NCI-H146 (cell line): ENCODE results near the gene RFTN2.
"Not testable (repeated sequence)": the region's sequence is repeated elsewhere in the genome, so short reads cannot be mapped to it uniquely, and the experiment has no call there.

Experiments used
- DNase-seq: peaks from one replicate; lab custom pipeline; 2025; lab: John Stamatoyannopoulos, UW

RFTN2 gene, protein sequence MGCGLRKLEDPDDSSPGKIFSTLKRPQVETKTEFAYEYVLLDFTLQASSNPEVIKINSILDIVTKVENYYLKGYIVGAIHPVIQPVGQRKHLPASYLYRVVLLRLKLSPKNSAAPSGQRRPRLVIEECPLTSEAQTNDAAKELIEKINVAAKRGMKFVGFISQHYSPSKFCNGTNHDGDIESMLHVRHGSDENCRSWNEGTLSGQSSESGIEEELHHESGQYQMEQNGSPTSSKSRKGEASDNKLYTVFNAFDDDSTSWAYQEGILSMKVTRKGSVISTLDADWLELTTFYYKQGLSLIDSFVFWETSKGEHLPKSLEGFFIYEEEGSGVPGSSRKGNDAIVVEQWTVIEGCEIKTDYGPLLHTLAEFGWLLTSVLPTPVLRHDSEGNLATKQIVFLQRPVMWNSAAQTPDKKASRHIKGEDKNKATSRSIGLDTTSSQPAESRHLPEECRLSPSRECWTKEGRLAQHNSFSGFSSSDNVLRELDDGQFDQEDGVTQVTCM

DNA sequence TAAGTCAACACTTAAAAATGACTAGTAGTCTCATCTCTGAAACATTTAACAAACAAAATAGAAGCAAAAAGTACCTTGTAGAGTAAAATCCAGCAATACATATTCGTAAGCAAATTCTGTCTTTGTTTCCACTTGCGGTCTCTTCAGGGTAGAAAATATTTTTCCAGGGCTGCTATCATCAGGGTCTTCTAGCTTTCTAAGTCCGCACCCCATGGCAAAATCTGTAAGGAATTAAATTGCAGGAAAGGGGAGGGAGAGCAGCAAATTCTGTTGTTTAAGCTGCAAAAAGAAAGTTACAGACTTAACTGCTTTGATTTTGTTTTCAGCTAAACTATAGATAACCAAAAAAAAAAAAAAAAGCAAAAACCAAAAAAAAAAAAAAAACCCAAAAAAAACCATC, at the start of gene RFTN2:
Gene RFTN2, minus strand, starts transcription at position 342 of the 400 bp plus-strand sequence. Its CDS starts 129 bp downstream, at position 213.
- no peak for DNase-seq

DNA sequence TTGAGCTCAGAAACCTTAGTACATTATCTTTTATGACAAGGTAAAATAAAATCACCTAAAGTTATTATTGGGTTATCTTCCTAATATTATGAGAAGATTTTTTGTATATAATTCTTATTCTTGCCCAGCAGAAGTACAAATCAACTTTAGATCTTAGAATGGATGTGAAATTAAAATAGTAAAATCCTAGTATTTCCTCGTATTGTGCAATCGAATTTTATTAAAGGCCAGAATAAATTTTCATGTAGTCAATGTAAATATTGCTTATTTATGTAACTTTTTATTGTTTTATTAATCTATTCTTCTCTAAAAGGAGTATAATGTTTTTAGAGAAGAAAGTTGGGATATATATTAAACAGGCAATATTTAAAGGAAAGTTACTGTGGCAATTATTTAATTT, 42.5 kb upstream of the RFTN2 start:
- no peak for DNase-seq

DNA sequence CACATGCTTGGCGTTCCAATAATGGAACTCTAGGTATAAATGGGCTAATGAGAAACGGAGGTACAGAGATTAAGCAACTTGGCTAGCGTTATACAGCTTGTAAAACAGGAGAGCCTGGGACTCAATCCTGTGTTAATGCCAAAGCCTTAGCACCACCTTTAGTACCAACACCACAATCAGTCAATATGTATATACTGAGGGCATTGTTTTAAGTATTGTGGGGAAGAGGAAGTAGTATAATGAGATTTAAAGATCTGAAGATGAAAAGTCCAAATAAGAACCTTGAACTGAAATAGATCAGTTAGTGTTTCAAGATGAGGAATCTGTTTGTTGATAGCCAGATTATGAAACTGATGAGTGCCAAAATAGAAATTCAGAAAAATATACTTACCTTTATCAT, 37.9 kb upstream of the RFTN2 start:
- DNase-seq = no peak

DNA sequence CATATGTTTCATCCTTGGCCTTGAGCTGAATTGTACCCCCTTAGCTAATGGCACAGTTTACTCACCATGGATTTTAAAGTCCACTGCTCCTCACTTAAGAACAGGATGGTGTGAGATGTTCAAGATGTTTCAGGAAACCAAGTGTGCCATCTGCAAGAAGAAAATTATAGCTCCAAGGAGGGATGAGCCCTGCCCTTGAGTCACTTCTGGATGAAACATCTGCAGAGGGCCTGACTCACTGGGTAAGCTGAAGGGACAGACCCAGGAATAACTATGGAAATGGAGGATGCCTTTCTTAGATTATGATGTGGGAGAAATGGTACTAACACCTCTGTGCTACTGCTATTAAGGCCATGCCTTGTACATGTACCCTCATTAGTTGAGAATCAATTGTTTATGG, 36.2 kb upstream of the RFTN2 start:
- no peak for DNase-seq

DNA sequence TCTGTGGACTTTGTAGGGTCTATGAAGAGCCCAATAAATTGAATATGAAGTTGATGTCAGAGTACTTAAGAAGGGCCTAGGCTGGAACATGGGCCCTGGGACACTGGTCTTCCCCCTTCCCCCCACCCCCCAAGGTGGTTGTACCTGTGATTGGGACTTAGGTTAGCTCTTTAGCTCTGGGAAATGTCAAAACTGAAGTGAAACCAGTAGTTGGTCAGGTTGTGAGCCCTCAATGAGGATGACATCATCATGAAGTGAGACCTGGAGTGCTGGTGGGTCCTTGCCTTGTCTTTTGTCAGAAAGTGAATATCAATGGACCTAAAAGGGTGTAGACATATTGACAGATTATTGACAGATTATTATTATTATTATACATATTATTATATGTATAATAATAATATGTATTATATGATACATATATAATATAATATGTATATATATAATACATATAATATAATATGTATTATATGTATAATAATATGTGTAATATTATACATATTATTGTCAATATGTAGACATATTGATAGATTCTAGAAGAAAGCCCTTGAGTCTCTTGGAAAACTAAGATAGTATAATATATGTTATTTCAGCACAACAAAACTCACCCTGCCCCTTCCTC, 35.1 kb upstream of the RFTN2 start:
- no peak for DNase-seq

DNA sequence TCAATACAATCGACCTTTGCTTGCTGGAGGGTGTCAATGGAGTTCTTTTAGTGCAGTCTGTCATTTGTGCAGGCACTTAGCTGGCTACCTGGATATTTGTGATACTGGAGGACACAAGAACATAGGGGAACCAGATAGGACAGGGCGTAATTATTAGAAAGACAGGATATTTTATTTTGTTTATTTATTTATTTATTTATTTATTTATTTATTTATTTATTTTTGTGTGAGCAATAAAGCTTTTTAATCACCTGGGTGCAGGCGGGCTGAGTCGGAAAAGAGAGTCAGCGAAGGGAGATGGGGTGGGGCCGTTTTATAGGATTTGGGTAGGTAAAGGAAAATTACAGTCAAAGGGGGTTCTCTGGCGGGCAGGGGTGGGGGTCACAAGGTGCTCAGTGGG, 33.8 kb upstream of the RFTN2 start:
- not testable (repeated sequence) for DNase-seq

DNA sequence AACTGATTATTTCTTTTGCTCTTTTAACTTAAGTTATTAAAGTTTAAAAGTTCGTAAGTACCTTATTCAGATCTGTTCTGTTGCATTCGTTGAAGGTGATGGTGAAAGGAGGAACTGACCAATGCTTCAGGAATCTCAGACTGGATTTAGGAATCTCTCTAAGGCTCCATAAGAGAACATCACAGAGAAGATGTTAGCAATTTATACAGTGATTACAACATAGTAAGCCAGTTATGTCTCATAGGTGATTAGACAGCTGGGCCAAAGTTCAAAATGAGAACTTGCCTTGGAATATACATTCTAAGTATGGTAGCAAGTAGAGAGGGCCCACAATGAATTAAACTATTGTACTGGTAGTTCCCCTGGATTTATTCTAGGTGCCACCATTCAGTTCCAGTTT, 32.9 kb upstream of the RFTN2 start:
- DNase-seq = no peak

DNA sequence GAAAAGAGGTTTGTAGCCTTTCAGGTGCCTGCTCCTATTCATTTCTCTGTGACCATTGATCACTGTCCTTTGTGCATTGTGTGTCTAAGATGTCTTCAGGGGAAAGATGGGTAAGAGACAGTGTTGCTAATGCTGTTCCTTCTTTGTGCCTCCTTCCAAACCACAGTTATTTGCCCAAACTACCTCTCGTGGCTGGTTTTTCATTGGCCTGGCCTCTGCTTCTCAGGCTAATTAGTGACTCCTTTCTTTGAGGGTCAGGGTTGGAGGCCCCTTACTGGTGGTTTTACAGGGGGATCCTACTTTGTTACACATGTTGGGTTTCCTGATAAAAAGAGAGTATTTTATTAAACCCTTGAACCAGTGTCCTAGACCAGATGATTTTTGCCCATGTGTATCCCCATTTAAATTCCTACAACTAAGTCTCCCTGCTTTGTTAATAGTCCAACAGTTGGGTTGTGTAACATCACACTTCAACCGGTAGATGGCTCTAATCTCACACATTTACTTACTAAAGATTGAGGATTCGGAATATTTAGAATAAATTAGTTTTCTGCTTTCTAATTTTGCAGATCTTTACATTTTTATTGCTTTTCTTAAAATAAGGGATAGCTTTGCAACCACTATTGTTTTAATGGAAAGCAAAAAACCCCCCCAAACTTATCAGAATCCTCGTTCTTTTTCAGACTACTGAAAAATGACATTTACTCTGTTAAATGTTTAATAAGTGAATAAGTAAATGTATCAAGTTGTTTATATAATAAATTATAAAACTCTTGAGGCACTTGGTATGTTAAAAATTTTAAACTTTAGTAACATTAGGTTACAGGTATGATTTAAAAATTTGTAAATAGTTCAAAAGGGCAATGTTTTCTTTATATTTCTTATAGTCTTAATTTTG, 32.2 kb upstream of the RFTN2 start:
- DNase-seq = no peak

DNA sequence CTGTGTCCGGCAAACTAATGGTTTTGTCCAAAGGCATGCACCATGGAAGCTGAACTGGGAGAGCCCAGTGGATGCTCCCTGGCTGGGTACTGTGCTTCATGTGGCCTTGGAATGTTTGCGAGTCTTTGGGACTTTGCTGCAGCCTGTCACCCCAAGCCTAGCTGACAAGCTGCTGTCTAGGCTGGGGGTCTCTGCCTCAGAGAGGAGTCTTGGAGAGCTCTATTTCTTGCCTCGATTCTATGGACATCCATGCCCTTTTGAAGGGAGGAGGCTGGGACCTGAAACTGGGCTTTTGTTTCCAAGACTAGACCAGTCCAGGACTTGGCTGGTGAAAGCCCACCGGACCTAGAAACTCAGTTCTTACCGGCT, 31.4 kb upstream of the RFTN2 start:
- DNase-seq = no peak

DNA sequence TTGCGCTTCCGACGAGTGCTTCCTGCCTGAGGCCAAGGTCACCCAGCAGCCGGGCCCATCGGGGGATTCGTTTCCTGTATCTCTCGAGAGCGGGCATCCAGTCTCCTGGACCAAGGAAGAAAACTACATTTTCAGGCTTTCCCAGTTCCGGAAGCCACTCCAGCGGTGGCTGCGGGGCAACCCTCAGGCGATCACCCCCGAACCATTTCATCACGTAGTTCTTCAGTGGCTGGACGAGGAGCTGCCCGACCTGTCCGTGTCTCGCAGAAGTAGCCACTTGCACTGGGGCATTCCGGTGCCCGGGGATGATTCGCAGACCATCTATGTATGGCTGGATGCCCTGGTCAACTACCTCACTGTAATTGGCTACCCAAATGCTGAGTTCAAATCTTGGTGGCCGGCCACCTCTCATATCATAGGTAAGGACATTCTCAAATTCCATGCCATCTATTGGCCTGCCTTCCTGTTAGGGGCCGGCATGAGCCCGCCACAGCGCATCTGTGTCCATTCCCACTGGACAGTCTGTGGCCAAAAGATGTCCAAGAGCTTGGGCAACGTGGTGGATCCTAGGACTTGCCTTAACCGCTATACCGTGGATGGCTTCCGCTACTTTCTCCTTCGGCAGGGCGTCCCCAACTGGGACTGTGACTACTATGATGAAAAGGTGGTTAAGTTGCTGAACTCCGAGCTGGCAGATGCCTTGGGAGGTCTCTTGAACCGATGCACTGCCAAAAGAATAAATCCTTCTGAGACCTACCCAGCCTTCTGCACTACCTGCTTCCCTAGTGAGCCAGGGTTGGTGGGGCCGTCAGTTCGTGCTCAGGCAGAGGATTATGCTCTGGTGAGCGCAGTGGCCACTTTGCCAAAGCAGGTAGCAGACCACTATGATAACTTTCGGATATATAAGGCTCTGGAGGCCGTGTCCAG, 30.8 kb upstream of the RFTN2 start:
- DNase-seq = no peak

DNA sequence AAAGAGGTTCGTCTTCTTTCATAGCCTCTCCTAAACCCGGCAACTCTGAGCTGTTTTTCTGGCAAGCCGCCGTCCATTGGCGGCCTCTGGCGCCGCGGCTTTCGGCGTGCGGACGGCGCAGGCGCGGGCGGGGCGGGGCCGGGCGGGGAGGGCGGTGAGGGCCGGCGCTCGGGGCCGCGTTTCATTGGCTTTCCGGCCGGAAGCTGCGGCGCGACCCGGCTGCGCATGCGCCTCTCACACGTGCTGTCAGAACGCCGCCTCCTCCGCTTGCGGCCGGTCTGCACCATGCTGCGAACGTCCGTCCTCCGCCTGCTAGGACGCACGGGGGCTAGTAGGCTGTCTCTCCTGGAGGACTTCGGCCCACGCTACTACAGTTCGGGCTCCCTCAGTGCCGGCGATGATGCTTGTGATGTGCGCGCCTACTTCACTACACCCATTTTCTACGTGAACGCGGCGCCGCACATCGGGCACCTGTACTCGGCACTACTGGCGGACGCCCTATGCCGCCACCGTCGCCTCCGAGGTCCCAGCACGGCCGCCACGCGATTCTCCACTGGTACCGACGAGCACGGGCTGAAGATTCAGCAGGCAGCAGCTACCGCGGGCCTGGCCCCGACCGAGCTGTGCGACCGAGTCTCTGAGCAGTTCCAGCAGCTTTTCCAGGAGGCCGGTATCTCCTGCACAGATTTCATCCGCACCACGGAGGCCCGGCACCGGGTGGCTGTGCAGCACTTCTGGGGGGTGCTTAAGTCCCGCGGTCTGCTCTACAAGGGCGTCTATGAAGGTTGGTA, 29.9 kb upstream of the RFTN2 start, which contains the start of gene MARS2:
Gene MARS2, plus strand, starts transcription at position 249 of the 791 bp plus-strand sequence. Its CDS starts 37 bp downstream, at position 286.
- DNase-seq = peak; percentile 87

DNA sequence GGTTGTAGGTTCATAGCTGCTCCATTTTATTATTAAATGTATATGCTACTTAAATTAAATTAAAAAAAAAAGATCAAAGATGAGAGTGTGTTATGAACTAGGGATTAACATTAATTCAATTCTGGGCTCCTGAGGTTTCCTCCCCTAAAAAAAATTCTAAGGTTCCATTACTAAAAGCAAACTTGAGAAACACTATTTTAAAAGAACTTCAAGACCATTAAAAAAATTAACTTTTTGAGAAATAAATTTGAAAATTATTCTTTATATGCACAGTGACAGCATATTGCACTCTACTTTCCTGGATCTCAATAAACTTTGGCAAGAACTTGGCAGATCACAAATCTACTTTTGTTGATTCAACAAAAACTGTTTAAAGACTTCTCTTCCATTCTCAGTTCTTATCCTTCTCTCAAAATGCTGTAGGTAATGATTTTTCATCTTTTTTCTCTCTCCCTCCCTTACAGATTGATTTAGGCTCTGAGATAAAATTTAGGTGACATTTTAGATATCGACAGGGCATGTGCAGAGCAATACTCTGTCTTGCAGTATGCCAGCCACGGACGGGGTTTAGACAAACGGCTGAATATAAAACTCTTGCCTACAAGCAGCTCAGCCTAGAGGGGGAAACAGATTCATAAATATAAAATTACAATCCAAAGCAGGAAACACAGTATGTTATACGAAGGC, 29.2 kb upstream of the RFTN2 start:
- DNase-seq = no peak

DNA sequence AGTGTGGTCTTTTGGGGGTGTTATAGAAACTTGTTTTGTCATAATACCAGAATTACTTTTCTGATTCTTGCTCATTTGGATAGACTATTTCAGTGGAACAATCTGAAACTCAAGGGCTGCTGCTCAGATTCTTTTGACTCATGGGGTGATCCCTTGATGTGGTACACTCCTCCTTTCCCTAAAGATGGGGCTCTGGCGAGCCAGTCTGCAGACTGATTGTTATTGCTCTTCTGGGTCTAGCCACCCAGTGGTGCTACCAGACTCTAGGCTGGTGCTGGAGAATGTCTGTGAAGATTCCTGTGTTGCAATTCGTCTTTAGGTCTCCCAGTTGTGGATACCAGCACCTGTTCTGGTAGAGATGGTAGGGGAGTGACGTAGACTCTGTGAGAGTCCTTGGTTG, 25.6 kb upstream of the RFTN2 start:
- DNase-seq = no peak

DNA sequence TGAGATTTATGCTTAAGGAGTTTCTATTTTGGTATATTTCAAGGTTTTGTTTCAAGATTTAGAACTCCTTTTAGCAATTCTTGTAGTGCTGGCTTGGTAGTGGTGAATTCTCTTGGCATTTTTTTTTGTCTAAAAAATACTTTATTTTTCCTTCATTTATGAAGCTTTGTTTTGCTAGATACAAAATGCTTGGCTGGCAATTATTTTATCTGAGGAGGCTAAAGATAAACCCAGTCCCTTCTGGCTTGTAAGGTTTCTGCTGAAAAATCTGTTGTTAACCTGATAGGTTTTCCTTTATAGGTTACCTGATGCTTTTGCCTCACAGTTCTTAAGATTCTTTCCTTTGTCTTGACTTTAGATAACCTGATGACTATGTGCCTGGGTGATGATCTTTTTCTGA, 24.3 kb upstream of the RFTN2 start:
- not testable (repeated sequence) for DNase-seq

DNA sequence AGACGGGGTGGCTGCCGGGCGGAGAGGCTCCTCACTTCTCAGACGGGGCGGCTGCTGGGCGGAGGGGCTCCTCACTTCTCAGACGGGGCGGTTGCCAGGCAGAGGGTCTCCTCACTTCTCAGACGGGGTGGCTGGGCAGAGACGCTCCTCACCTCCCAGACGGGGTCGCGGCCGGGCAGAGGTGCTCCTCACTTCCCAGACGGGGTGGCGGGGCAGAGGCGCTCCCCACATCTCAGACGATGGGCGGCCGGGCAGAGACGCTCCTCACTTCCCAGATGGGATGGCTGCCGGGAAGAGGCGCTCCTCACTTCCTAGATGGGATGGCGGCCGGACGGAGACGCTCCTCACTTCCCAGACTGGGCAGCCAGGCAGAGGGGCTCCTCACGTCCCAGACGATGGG, 21.2 kb upstream of the RFTN2 start:
- not testable (repeated sequence) for DNase-seq

DNA sequence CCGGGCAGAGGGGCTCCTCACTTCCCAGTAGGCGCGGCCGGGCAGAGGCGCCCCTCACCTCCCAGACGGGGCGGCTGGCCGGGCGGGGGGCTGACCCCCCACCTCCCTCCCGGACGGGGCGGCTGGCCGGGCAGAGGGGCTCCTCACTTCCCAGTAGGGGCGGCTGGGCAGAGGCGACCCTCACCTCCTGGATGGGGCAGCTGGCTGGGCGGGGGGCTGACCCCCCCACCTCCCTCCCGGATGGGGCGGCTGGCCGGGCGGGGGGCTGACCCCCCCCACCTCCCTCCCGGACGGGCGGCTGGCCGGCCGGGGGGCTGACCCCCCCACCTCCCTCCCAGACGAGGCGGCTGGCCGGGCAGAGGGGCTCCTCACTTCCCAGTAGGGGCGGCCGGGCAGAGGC, 20.6 kb upstream of the RFTN2 start:
- not testable (repeated sequence) for DNase-seq

DNA sequence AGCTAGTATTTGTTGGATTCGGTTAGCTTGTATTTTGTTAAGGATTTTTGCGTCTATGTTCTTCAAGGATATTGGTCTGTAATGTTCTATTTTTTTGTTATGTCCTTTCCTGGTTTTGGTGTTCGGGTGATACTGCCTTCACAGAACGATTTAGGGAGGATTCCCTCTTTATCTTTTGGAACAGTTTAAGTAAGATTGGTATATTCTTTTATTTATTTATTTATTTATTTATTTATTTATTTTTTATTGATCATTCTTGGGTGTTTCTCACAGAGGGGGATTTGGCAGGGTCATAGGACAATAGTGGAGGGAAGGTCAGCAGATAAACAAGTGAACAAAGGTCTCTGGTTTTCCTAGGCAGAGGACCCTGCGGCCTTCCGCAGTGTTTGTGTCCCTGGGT, 19.8 kb upstream of the RFTN2 start:
- not testable (repeated sequence) for DNase-seq

DNA sequence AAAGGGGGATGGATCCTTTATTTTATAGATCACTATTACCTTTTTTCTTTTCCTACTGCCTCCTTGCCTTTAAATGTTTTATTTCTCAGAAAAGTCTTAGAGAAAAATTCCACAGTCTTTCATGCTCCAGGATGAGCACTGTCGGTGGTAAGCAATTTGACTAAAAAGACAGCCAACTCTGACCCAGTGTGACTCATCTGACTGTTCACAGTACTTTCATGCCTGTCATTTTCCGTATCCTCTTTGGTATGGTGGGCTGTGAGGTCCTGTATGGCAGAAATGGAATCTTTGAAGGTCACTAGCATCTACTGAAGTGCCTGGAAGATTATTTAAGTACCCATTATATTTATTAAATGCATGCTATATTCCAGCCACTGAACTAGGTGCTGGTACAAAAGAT, 2.1 kb upstream of the RFTN2 start:
- DNase-seq = no peak

DNA sequence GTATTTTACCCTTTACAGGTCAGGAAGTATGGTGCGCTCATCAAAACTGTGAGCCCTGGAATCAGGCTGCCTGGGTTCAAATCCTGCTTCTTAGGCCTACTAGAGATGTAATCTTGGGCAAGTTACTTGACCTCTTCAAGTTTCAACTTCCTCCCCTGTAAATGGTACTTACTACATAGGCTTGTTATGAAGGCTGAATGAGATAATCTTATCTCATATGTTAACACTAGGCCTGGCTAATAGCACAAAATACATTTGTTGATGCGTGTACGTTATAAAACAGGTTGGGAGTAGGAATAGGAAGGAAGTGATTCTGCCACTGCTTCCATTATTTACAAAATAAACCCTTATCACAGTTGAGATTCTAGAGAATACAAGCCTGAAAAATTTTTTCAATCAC, 1.7 kb upstream of the RFTN2 start:
- DNase-seq = no peak

DNA sequence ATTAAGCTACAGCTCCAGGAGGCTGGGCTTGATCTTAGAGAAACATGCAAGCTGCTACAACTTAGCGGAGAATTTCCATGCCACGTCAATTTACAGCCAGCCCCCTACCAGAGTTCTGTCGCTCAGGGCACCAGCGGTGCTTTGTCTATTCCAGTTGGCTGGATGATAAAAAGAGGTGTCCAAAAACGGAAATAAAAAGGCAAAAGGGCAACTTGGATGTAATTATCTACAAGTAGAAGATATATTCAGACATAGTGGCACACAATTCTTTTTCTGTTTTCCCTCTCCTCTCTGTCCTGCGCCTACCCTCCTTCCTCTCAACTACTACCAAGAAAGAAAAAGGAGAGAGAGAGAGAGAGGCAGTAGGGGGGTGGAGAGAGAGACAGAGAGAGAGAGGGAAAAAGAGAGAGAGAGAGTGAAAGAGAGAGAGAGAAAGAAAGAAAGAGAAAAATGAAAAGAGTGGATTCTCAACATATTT, 363 bp upstream of the RFTN2 start:
- DNase-seq = no peak
